Measurements from ENCODE around the gene DUSP2.

The DUSP2 gene

GRCh38 chr2:96111823-96112500 is 33.3 kb downstream of the DUSP2 start:
- Histone ChIP-seq H3K9me3 (ENCODE audit: control extremely low read depth in 1 of 5, control insufficient read depth in 4 of 5, insufficient read depth in 2 of 5, low read depth in 1 of 5, low read length in 4 of 5) (peaks cover 0 to 7% (median 0%) of the 10 kb centered on the region in 5 experiments), H3K36me3 (ENCODE audit: control insufficient read depth in 4 of 4, insufficient read depth in 4 of 4, low read length in 3 of 4) (no peaks in the 10 kb centered on the region), H3K27me3 (replicated peaks in 2 of 5; ENCODE audit: control insufficient read depth in 4 of 5, insufficient read depth in 5 of 5, low read length in 4 of 5) (peaks cover 0 to 25% (median 3%) of the 10 kb centered on the region in 5 experiments), H3K27ac (ENCODE audit: insufficient read depth in 1 of 2, low read depth in 1 of 2, low read length in 2 of 2, poor library complexity in 1 of 2, severe bottlenecking in 2 of 2) (no peak overlapping the region), H3K4me3 (ENCODE audit: control insufficient read depth in 1 of 7, extremely low read depth in 1 of 7, insufficient read depth in 4 of 7, low read depth in 2 of 7, low read length in 6 of 7) (no peak overlapping the region), H3K4me1 (ENCODE audit: control extremely low read depth in 1 of 4, control insufficient read depth in 4 of 4, insufficient read depth in 4 of 4, low read length in 3 of 4) (peaks cover 0 to 12% (median 9%) of the 10 kb centered on the region in 4 experiments)
- 94% methylated on average over 2 of the region's 7 CpGs for WGBS (ENCODE audit: insufficient coverage)
- no peak for DNase-seq
- ChIA-PET POLR2A (no interaction called here), CTCF (interaction anchor here (1.9 kb wide), 1 partner anchor 27 kb away, joined by 4 read pairs; no protein-coding TSS in a partner anchor)

GRCh38 chr2:96111257-96111640 is 34.0 kb downstream of the DUSP2 start:
- POLR2A ChIA-PET, result no interaction called here
- WGBS (ENCODE audit: insufficient coverage), result 67% methylated on average over 2 of the region's 4 CpGs
- Histone ChIP-seq H3K27me3 (replicated peaks in 2 of 5; ENCODE audit: control insufficient read depth in 4 of 5, insufficient read depth in 5 of 5, low read length in 4 of 5) (peaks cover 0 to 19% (median 3%) of the 10 kb centered on the region in 5 experiments), H3K9me3 (ENCODE audit: control extremely low read depth in 1 of 5, control insufficient read depth in 4 of 5, insufficient read depth in 2 of 5, low read depth in 1 of 5, low read length in 4 of 5) (peaks cover 0 to 7% (median 0%) of the 10 kb centered on the region in 5 experiments), H3K36me3 (ENCODE audit: control insufficient read depth in 4 of 4, insufficient read depth in 4 of 4, low read length in 3 of 4) (no peaks in the 10 kb centered on the region), H3K4me1 (ENCODE audit: control extremely low read depth in 1 of 4, control insufficient read depth in 4 of 4, insufficient read depth in 4 of 4, low read length in 3 of 4) (peaks cover 0 to 8% (median 4%) of the 10 kb centered on the region in 4 experiments), H3K27ac (ENCODE audit: insufficient read depth in 1 of 2, low read depth in 1 of 2, low read length in 2 of 2, poor library complexity in 1 of 2, severe bottlenecking in 2 of 2) (no peak overlapping the region), H3K4me3 (ENCODE audit: control insufficient read depth in 1 of 7, extremely low read depth in 1 of 7, insufficient read depth in 4 of 7, low read depth in 2 of 7, low read length in 6 of 7) (no peak overlapping the region)
- CTCF ChIA-PET, result interaction anchor here (0.6 to 1.9 kb wide), 2 partner anchors 28 to 183 kb away, joined by 3 to 4 read pairs; no protein-coding TSS in a partner anchor
- DNase-seq, result no peak

GRCh38 chr2:96110621-96111256 is 34.5 kb downstream of the DUSP2 start:
- H3K9me3 ChIP-seq (ENCODE audit: control extremely low read depth in 1 of 5, control insufficient read depth in 4 of 5, insufficient read depth in 2 of 5, low read depth in 1 of 5, low read length in 4 of 5), result peaks cover 0 to 7% (median 3%) of the 10 kb centered on the region in 5 experiments
- no peak for DNase-seq
- CTCF ChIA-PET, result interaction anchor here (0.6 to 1.9 kb wide), 3 partner anchors 21 to 184 kb away, joined by 3 to 4 read pairs (median 3); no protein-coding TSS in a partner anchor

GRCh38 chr2:96109931-96110511 is 35.2 kb downstream of the DUSP2 start:
- WGBS (ENCODE audit: insufficient coverage), result 100% methylated on average over 2 of the region's 3 CpGs
- ChIA-PET CTCF (interaction anchor here (0.6 to 1.9 kb wide), 4 partner anchors 12 to 65 kb away, joined by 3 to 4 read pairs (median 3); no protein-coding TSS in a partner anchor), POLR2A (interaction anchor here (0.5 kb wide), 1 partner anchor 664 kb away, joined by 3 read pairs; no protein-coding TSS in a partner anchor)
- Histone ChIP-seq H3K27me3 (replicated peaks in 2 of 5; ENCODE audit: control insufficient read depth in 4 of 5, insufficient read depth in 5 of 5, low read length in 4 of 5) (peaks cover 0 to 7% (median 3%) of the 10 kb centered on the region in 5 experiments), H3K4me1 (ENCODE audit: control extremely low read depth in 1 of 4, control insufficient read depth in 4 of 4, insufficient read depth in 4 of 4, low read length in 3 of 4) (peaks cover 0 to 4% (median 1%) of the 10 kb centered on the region in 4 experiments), H3K27ac (ENCODE audit: insufficient read depth in 1 of 2, low read depth in 1 of 2, low read length in 2 of 2, poor library complexity in 1 of 2, severe bottlenecking in 2 of 2) (no peak overlapping the region), H3K4me3 (ENCODE audit: control insufficient read depth in 1 of 7, extremely low read depth in 1 of 7, insufficient read depth in 4 of 7, low read depth in 2 of 7, low read length in 6 of 7) (no peak overlapping the region), H3K36me3 (ENCODE audit: control insufficient read depth in 4 of 4, insufficient read depth in 4 of 4, low read length in 3 of 4) (no peaks in the 10 kb centered on the region), H3K9me3 (ENCODE audit: control extremely low read depth in 1 of 5, control insufficient read depth in 4 of 5, insufficient read depth in 2 of 5, low read depth in 1 of 5, low read length in 4 of 5) (peaks cover 0 to 11% (median 10%) of the 10 kb centered on the region in 5 experiments)
- no peak for DNase-seq

More at GRCh38 chr2:96110621-96111256, 34.5 kb downstream of the DUSP2 start:
- POLR2A ChIA-PET, result no interaction called here
- 95% methylated on average over 13 of the region's 13 CpGs for WGBS (ENCODE audit: insufficient coverage)
- Histone ChIP-seq H3K4me3 (ENCODE audit: control insufficient read depth in 1 of 7, extremely low read depth in 1 of 7, insufficient read depth in 4 of 7, low read depth in 2 of 7, low read length in 6 of 7) (no peak overlapping the region), H3K36me3 (ENCODE audit: control insufficient read depth in 4 of 4, insufficient read depth in 4 of 4, low read length in 3 of 4) (no peaks in the 10 kb centered on the region), H3K27ac (ENCODE audit: insufficient read depth in 1 of 2, low read depth in 1 of 2, low read length in 2 of 2, poor library complexity in 1 of 2, severe bottlenecking in 2 of 2) (no peak overlapping the region), H3K27me3 (replicated peaks in 2 of 5; ENCODE audit: control insufficient read depth in 4 of 5, insufficient read depth in 5 of 5, low read length in 4 of 5) (peaks cover 0 to 14% (median 3%) of the 10 kb centered on the region in 5 experiments), H3K4me1 (ENCODE audit: control extremely low read depth in 1 of 4, control insufficient read depth in 4 of 4, insufficient read depth in 4 of 4, low read length in 3 of 4) (peaks cover 0 to 4% (median 1%) of the 10 kb centered on the region in 4 experiments)

GRCh38 chr2:96109361-96109680 is 35.9 kb downstream of the DUSP2 start:
- peaks cover 0 to 4% (median 2%) of the 10 kb centered on the region in 4 experiments for H3K4me1 ChIP-seq (ENCODE audit: control extremely low read depth in 1 of 4, control insufficient read depth in 4 of 4, insufficient read depth in 4 of 4, low read length in 3 of 4)
- no peak for DNase-seq
- H3K36me3 ChIP-seq (ENCODE audit: control insufficient read depth in 4 of 4, insufficient read depth in 4 of 4, low read length in 3 of 4), result no peaks in the 10 kb centered on the region
- no peak overlapping the region for H3K27ac ChIP-seq (ENCODE audit: insufficient read depth in 1 of 2, low read depth in 1 of 2, low read length in 2 of 2, poor library complexity in 1 of 2, severe bottlenecking in 2 of 2)
- no peak overlapping the region for H3K4me3 ChIP-seq (ENCODE audit: control insufficient read depth in 1 of 7, extremely low read depth in 1 of 7, insufficient read depth in 4 of 7, low read depth in 2 of 7, low read length in 6 of 7)
- peaks cover 0 to 3% (median 0%) of the 10 kb centered on the region in 5 experiments for H3K27me3 ChIP-seq (replicated peaks in 2 of 5; ENCODE audit: control insufficient read depth in 4 of 5, insufficient read depth in 5 of 5, low read length in 4 of 5)
- WGBS (ENCODE audit: insufficient coverage), result 95% methylated on average over 2 of the region's 3 CpGs
- H3K9me3 ChIP-seq (ENCODE audit: control extremely low read depth in 1 of 5, control insufficient read depth in 4 of 5, insufficient read depth in 2 of 5, low read depth in 1 of 5, low read length in 4 of 5), result peaks cover 0 to 12% (median 10%) of the 10 kb centered on the region in 5 experiments
- ChIA-PET POLR2A (no interaction called here), CTCF (interaction anchor here (0.8 to 1.0 kb wide), 2 partner anchors 26 to 66 kb away, joined by 3 read pairs; no protein-coding TSS in a partner anchor)

GRCh38 chr2:96108541-96109360 is 36.5 kb downstream of the DUSP2 start:
- H3K4me1 ChIP-seq (ENCODE audit: control extremely low read depth in 1 of 4, control insufficient read depth in 4 of 4, insufficient read depth in 4 of 4, low read length in 3 of 4), result peaks cover 0 to 6% (median 2%) of the 10 kb centered on the region in 4 experiments
- POLR2A ChIA-PET, result no interaction called here
- no peak for DNase-seq
- H3K9me3 ChIP-seq (ENCODE audit: control extremely low read depth in 1 of 5, control insufficient read depth in 4 of 5, insufficient read depth in 2 of 5, low read depth in 1 of 5, low read length in 4 of 5), result peaks cover 0 to 12% (median 10%) of the 10 kb centered on the region in 5 experiments
- no peak overlapping the region for H3K27ac ChIP-seq (ENCODE audit: insufficient read depth in 1 of 2, low read depth in 1 of 2, low read length in 2 of 2, poor library complexity in 1 of 2, severe bottlenecking in 2 of 2)
- no peak overlapping the region for H3K4me3 ChIP-seq (ENCODE audit: control insufficient read depth in 1 of 7, extremely low read depth in 1 of 7, insufficient read depth in 4 of 7, low read depth in 2 of 7, low read length in 6 of 7)
- H3K27me3 ChIP-seq (replicated peaks in 2 of 5; ENCODE audit: control insufficient read depth in 4 of 5, insufficient read depth in 5 of 5, low read length in 4 of 5), result peaks cover 0 to 3% (median 0%) of the 10 kb centered on the region in 5 experiments
- CTCF ChIA-PET, result interaction anchor here (0.8 to 2.6 kb wide), 6 partner anchors 9 to 66 kb away, joined by 3 to 13 read pairs (median 4); partner anchors contain the start of gene ASTL
- H3K36me3 ChIP-seq (ENCODE audit: control insufficient read depth in 4 of 4, insufficient read depth in 4 of 4, low read length in 3 of 4), result no peaks in the 10 kb centered on the region
- WGBS (ENCODE audit: insufficient coverage), result 88% methylated on average over 15 of the region's 17 CpGs
